Tibial artery (tissue), 4 donors: ENCODE measurements around the gene PDIK1L.

ENCODE experiments used
- DNase-seq, 2 donors: peaks; one replicate each; pipeline ENCODE4 v3.0.0-alpha.2; 2019
- H3K27ac ChIP-seq, 2 donors: fragments of 200-600 bp; sonication (generic) in 1 of 2; 1 replicate in 1 of 2; 2 replicates in 1 of 2; pipeline ENCODE4 v1.5.1; 2018 to 2019; ENCODE audit warnings: mild to moderate bottlenecking in 1 of 2
- H3K27me3 ChIP-seq, 2 donors: fragments of 200-600 bp; sonication (generic) in 1 of 2; one replicate each; pipeline versions ENCODE4 v1.5.1 to v1.6.0; 2016 to 2019
- H3K36me3 ChIP-seq, 3 donors: fragments of 200-600 bp; sonication (generic) in 2 of 3; one replicate each; pipeline ENCODE4 v1.5.1; 2016 to 2019; ENCODE audit warnings: mild to moderate bottlenecking in 2 of 3
- H3K4me1 ChIP-seq, 4 donors: fragments of 200-600 bp; sonication (generic) in 2 of 4; 1 replicate in 3 of 4; 2 replicates in 1 of 4; pipeline ENCODE4 v1.5.1; 2016 to 2019
- H3K4me3 ChIP-seq, 2 donors: fragments of 200-600 bp; sonication (generic) in 1 of 2; 1 replicate in 1 of 2; 2 replicates in 1 of 2; pipeline ENCODE4 v1.5.1; 2018 to 2019; ENCODE audit warnings: mild to moderate bottlenecking in 2 of 2
- H3K9me3 ChIP-seq, 3 donors: fragments of 200-600 bp; sonication (generic) in 1 of 3; one replicate each; pipeline ENCODE4 v1.5.1; 2016 to 2019
- intact Hi-C: fragments of 100-400 bp; cut with DNase I; formaldehyde crosslinking; loops from one replicate; pipeline ENCODE4 v1.15.0; 2023; ENCODE audit warnings: low total_unique reads
- TF ChIP-seq, protein P1 (sequence below), 2 experiments: fragments of 200-600 bp in 1 of 2; fragments of 450-650 bp in 1 of 2; IDR thresholded peaks; one replicate each; pipeline ENCODE4 v1.5.1; 2017 to 2019; ENCODE audit warnings: antibody characterized with exemption in 2 of 2, mild to moderate bottlenecking in 1 of 2, moderate library complexity in 1 of 2

The PDIK1L gene

DNA sequence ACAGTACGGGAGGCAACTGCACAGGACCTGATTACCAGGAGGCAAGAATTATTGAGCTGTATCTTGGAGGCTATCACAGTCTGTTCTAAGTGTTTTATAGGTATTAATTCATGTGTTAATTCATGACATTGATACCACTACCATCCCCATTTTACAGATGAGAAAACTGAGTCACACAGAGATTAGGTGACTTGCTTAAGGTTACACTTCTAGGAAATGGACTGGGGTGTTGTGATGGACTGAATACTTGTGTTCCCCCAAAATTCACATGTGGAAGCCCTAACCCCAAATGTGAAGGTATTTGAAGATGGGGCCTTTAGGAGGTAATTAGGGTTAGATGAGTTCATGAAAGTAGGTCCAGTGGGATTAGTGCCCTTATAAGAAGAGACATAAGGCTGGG is 34.1 kb upstream of the PDIK1L start:
- Histone ChIP-seq H3K9me3 (no peaks in the 10 kb centered on the region), H3K27ac (no peak overlapping the region), H3K4me3 (no peak overlapping the region), H3K36me3 (no peaks in the 10 kb centered on the region), H3K27me3 (peaks cover 0 to 42% of the 10 kb centered on the region in 2 donors), H3K4me1 (no peaks in the 10 kb centered on the region)
- TF ChIP-seq, protein P1, sequence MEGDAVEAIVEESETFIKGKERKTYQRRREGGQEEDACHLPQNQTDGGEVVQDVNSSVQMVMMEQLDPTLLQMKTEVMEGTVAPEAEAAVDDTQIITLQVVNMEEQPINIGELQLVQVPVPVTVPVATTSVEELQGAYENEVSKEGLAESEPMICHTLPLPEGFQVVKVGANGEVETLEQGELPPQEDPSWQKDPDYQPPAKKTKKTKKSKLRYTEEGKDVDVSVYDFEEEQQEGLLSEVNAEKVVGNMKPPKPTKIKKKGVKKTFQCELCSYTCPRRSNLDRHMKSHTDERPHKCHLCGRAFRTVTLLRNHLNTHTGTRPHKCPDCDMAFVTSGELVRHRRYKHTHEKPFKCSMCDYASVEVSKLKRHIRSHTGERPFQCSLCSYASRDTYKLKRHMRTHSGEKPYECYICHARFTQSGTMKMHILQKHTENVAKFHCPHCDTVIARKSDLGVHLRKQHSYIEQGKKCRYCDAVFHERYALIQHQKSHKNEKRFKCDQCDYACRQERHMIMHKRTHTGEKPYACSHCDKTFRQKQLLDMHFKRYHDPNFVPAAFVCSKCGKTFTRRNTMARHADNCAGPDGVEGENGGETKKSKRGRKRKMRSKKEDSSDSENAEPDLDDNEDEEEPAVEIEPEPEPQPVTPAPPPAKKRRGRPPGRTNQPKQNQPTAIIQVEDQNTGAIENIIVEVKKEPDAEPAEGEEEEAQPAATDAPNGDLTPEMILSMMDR (IDR thresholded peaks at IDR 0.05) = no peak
- intact Hi-C loops = no loop called here
- no peak for DNase-seq

DNA sequence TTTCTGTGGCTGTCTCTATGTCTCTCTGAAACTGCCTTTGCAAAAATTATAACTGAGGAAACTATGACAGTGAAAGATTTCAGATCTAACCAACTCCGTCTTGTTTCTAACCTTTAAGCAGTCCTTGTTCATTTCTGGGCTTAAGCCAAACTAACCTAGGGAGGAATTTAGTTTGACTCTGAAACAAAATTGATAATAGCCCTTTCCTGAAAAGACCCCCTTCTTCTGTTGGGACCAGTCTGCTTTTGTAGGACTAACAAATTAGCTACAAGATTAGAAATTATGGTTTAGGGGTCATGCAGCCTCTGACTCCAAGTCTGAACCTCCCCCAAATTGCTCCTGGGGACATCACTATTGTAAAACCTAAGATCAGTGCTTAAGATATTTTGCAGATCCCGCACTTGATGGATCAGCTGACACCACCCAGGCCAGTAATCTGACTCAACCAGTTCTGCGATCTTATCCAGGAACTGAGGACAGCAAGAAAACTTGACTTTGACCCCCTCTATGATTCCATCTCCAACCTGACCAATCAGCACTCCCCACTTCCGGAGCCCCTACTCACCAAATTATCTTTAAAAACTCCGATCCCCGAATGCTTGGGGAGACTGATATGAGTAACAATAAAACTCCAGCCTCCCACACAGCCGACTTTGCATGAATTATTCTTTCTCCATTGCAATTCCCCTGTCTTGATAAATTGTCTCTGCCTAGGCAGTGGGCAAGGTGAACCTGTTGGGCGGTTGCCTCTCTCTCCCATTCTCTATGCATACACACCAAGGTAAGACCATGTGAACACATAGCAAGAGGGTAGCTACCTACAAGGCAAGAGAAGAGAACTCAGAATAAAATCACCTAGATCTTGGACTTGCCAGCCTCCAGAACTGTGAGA is 33.1 kb upstream of the PDIK1L start:
- DNase-seq = no peak

DNA sequence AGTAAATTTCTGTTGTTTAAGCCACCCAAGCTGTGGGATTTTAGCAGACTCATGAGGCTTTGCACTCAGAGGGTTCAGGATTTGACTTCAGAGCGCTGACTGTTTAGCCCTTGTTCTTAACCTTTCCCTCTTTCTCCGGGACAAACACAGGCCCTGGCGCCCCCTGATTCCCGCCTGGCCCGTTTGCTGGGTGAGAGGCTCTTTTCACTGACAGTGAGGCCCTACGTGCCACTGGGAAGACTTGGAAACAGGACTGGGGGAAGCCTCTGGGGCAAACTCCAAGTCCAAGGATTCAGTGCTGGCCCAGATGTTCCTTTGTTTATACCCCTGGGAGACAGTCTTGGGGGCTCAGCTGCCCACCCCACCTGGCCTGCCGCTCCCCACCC is 32.5 kb upstream of the PDIK1L start:
- Histone ChIP-seq H3K9me3 (no peaks in the 10 kb centered on the region), H3K27me3 (peaks cover 0 to 39% of the 10 kb centered on the region in 2 donors), H3K4me3 (no peak overlapping the region), H3K36me3 (no peaks in the 10 kb centered on the region), H3K27ac (no peak overlapping the region), H3K4me1 (no peaks in the 10 kb centered on the region)
- no peak for DNase-seq
- intact Hi-C loops = no loop called here
- TF ChIP-seq, protein P1 (IDR thresholded peaks at IDR 0.05) = no peak

More for the DNA sequence above, 33.1 kb upstream of the PDIK1L start:
- H3K27me3 ChIP-seq = peaks cover 0 to 41% of the 10 kb centered on the region in 2 donors
- H3K27ac ChIP-seq = no peak overlapping the region
- H3K36me3 ChIP-seq = no peaks in the 10 kb centered on the region
- H3K4me3 ChIP-seq = no peak overlapping the region
- TF ChIP-seq, protein P1 (IDR thresholded peaks at IDR 0.05) = no peak
- no peaks in the 10 kb centered on the region for H3K4me1 ChIP-seq
- intact Hi-C loops = no loop called here
- H3K9me3 ChIP-seq = no peaks in the 10 kb centered on the region

DNA sequence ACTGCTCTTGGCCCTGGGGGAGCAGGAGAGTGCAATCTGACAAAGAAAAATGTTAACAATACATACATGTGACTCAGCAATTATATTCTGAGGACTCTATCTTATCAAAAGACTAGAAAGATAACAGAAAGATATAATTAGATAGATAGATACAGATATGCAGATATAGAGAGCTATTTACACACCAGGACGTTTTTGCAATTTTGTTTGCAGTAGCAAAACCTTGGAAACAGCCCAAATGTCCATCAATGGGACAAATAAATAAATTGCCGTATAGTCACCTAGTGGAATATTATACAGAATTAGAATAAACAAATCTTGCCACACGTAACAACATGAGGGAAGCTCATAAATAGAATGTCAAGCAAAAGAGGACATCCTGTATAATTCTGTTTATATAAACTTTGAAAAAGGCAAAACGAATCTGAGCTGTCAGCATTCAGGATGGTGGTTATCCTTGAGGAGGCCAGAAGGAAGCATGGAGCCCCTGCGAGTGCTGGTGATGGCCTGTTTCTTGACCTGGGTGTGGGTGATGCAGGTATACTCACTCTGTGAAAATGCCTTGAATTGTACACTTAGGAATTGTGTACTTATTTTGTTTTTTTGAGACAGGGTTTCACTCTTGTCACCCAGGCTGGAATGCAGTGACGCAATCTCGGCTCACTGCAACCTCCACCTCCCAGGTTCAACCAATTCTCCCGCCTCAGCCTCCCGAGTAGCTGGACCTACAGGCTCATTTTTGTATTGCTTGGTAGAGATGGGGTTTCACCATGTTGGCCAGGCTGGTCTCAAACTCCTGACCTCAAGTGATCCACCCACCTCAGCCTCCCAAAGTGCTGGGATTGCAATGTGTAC is 31.4 kb upstream of the PDIK1L start:
- DNase-seq = no peak
- intact Hi-C loops = no loop called here
- Histone ChIP-seq H3K36me3 (no peaks in the 10 kb centered on the region), H3K4me3 (no peak overlapping the region), H3K9me3 (no peaks in the 10 kb centered on the region), H3K27ac (no peak overlapping the region), H3K27me3 (peaks cover 0 to 42% of the 10 kb centered on the region in 2 donors), H3K4me1 (no peaks in the 10 kb centered on the region)
- TF ChIP-seq, protein P1 (IDR thresholded peaks at IDR 0.05) = no peak

DNA sequence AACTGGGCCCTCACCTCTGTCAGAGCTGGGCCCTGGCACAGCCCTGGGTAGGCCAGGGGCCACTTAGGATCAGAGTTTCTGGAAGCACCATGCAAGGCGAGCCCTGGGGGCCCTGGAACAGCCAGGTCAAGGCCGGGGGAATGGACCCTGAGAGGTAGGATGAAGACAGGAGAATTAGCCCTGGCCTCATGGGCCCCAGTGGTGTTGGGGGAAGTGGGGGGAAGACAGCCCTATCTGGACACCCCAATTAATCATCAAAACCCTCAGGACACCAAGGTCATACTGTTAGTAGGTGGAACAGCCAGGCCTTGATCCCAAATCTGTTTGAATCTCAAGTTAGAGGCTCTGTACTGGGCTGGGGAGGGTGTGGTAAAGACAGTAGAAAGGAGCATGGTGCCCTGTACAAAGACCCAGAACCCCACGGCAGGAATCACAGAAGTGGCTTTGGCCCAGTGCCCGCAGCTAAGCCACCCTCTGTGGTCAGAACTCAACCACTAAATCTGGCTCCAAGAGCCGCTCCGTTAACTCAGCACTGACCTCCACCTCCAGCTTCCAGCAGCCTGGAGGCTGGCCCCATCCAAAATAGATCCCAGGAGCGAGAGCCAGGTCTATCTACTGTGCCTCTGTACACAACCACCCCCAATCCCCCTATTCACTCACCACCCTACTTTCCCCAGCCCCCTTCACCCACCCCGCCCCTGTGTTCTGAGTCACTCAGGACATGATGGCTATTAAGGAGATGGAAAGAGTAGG is 30.2 kb upstream of the PDIK1L start:
- Histone ChIP-seq H3K27me3 (peaks cover 0 to 37% of the 10 kb centered on the region in 2 donors), H3K4me1 (no peaks in the 10 kb centered on the region), H3K36me3 (no peaks in the 10 kb centered on the region), H3K4me3 (no peak overlapping the region), H3K9me3 (no peaks in the 10 kb centered on the region), H3K27ac (no peak overlapping the region)
- TF ChIP-seq, protein P1 (IDR thresholded peaks at IDR 0.05) = no peak
- no peak for DNase-seq
- intact Hi-C loops = no loop called here
